H1 (cell line): Measurements from ENCODE around the gene CRTC3. TPM values are rescaled to one million over a fixed set of nuclear protein-coding genes. Genes with fewer than 3 reads are reported as not detected.

Experiments used
- CTCF ChIA-PET: fragments of 300-600 bp; sonication (Branson Sonifier 250); formaldehyde crosslinking; loops from one replicate; lab custom pipeline; 2021; ENCODE audit not compliant: partially characterized antibody; lab: Charles Lee
- POLR2A ChIA-PET: fragments of 300-600 bp; sonication (Branson Sonifier 250); formaldehyde crosslinking; loops from one replicate; lab custom pipeline; 2021; ENCODE audit warnings: inconsistent platforms; ENCODE audit not compliant: partially characterized antibody; lab: Charles Lee
- DNase-seq, 2 experiments: peaks; one replicate each; pipeline versions ENCODE4 v3.0.0 to v3.0.0-alpha.2; 2010 to 2022; ENCODE audit warnings: low spot score in 2 of 2, low read depth in 1 of 2, mixed read lengths in 1 of 2
- FAIRE-seq: peaks from 2 replicates; lab custom pipeline; 2011; peaks lifted over from hg19 to GRCh38; lab: Jason Lieb, UNC
- H2AFZ ChIP-seq: 2 replicates; pipeline ENCODE4 v1.8.1; 2012; ENCODE audit warnings: low read length, inconsistent platforms
- H2AK5ac ChIP-seq: 2 replicates; pipeline ENCODE4 v1.6.1; 2013; ENCODE audit warnings: low read depth, low read length
- H2BK120ac ChIP-seq: replicated peaks from 2 replicates; pipeline ENCODE3; 2013; ENCODE audit warnings: low read depth, low read length, inconsistent platforms
- H2BK12ac ChIP-seq: 2 replicates; pipeline ENCODE4 v1.6.1; 2013; ENCODE audit warnings: low read depth, low read length
- H2BK15ac ChIP-seq: 2 replicates; pipeline ENCODE4 v1.6.1; 2013; ENCODE audit warnings: low read length
- H2BK20ac ChIP-seq: 2 replicates; pipeline ENCODE4 v1.6.1; 2013; ENCODE audit warnings: low read length
- H2BK5ac ChIP-seq: 2 replicates; pipeline ENCODE4 v1.6.1; 2013; ENCODE audit warnings: low read depth, low read length
- H3K14ac ChIP-seq: 2 replicates; pipeline ENCODE4 v1.6.1; 2013; ENCODE audit warnings: inconsistent platforms; ENCODE audit not compliant: insufficient read length
- H3K18ac ChIP-seq: 2 replicates; pipeline ENCODE4 v1.6.1; 2013; ENCODE audit warnings: low read length; ENCODE audit errors: extremely low read depth
- H3K23ac ChIP-seq: 2 replicates; pipeline ENCODE4 v1.6.1; 2013; ENCODE audit warnings: inconsistent platforms; ENCODE audit not compliant: insufficient read length
- H3K23me2 ChIP-seq: 2 replicates; pipeline ENCODE4 v1.6.1; 2013; ENCODE audit warnings: low read depth, low read length
- H3K27ac ChIP-seq: 2 replicates; pipeline ENCODE4 v1.6.1; 2011; ENCODE audit warnings: low read depth, low read length, inconsistent platforms
- H3K27me3 ChIP-seq, 4 experiments: replicated peaks in 1 of 4; 1 replicate in 1 of 4; 2 replicates in 3 of 4; pipeline versions ENCODE4 v1.6.1 to v1.8.1; 2011 to 2013; ENCODE audit warnings: low read length in 3 of 4, mild to moderate bottlenecking in 3 of 4, inconsistent platforms in 2 of 4, mixed read lengths in 2 of 4, moderate library complexity in 1 of 4; ENCODE audit not compliant: control insufficient read depth in 3 of 4, insufficient read depth in 3 of 4; ENCODE audit errors: extremely low read depth in 1 of 4
- H3K36me3 ChIP-seq, 4 experiments: 2 replicates each; pipeline versions ENCODE4 v1.6.1 to v1.8.1; 2011 to 2013; ENCODE audit warnings: mild to moderate bottlenecking in 4 of 4, low read length in 3 of 4, moderate library complexity in 2 of 4, control low read depth in 1 of 4, inconsistent platforms in 1 of 4; ENCODE audit not compliant: insufficient read depth in 4 of 4, control insufficient read depth in 2 of 4
- H3K4ac ChIP-seq: replicated peaks from 2 replicates; pipeline ENCODE3; 2013; ENCODE audit warnings: low read length, low read depth, mixed read lengths, inconsistent platforms; ENCODE audit not compliant: insufficient read length
- H3K4me1 ChIP-seq, 4 experiments: replicated peaks in 1 of 4; 1 replicate in 1 of 4; 2 replicates in 3 of 4; pipeline versions ENCODE4 v1.6.1 to v1.8.1; 2011 to 2013; ENCODE audit warnings: low read length in 3 of 4, inconsistent platforms in 2 of 4, mixed read lengths in 1 of 4; ENCODE audit not compliant: insufficient read depth in 4 of 4, control insufficient read depth in 3 of 4
- H3K4me2 ChIP-seq, 2 experiments: 2 replicates each; pipeline versions ENCODE4 v1.6.1 to v1.8.1; 2011 to 2013; ENCODE audit warnings: low read depth in 2 of 2, low read length in 2 of 2, control low read depth in 1 of 2, inconsistent platforms in 1 of 2, mild to moderate bottlenecking in 1 of 2; ENCODE audit not compliant: insufficient read depth in 1 of 2
- H3K4me3 ChIP-seq, 4 experiments: fragments of 200-600, 300-600 bp in 1 of 4; sonication (generic), shearing (Covaris generic), sonication (Bioruptor Twin) in 1 of 4; 2 replicates each; pipeline versions ENCODE4 v1.5.1 to v1.8.1; 2011 to 2016; ENCODE audit warnings: low read length in 4 of 4, low read depth in 3 of 4, control low read depth in 2 of 4, inconsistent platforms in 2 of 4, mild to moderate bottlenecking in 2 of 4, mixed read lengths in 1 of 4, moderate library complexity in 1 of 4; ENCODE audit not compliant: insufficient read depth in 2 of 4; ENCODE audit errors: extremely low read depth in 1 of 4
- H3K56ac ChIP-seq: replicated peaks from 2 replicates; pipeline ENCODE3; 2013; ENCODE audit warnings: low read depth, mild to moderate bottlenecking, mixed read lengths, low read length, inconsistent platforms; ENCODE audit not compliant: insufficient read length
- H3K79me1 ChIP-seq: 2 replicates; pipeline ENCODE4 v1.6.1; 2013; ENCODE audit warnings: low read depth, low read length, control low read depth
- H3K79me2 ChIP-seq, 2 experiments: 2 replicates each; pipeline versions ENCODE4 v1.6.1 to v1.8.1; 2012 to 2013; ENCODE audit warnings: low read length in 2 of 2, mild to moderate bottlenecking in 2 of 2, inconsistent platforms in 1 of 2; ENCODE audit not compliant: insufficient read depth in 2 of 2, control insufficient read depth in 1 of 2
- H3K9ac ChIP-seq, 4 experiments: replicated peaks in 1 of 4; 1 replicate in 1 of 4; 2 replicates in 3 of 4; pipeline versions ENCODE4 v1.6.1 to v1.8.1; 2011 to 2013; ENCODE audit warnings: low read depth in 3 of 4, low read length in 3 of 4, control low read depth in 2 of 4, mild to moderate bottlenecking in 2 of 4, moderate library complexity in 2 of 4, inconsistent platforms in 1 of 4; ENCODE audit errors: extremely low read depth in 1 of 4
- H3K9me3 ChIP-seq, 2 experiments: 2 replicates each; pipeline versions ENCODE4 v1.6.1 to v1.8.1; 2012 to 2013; ENCODE audit warnings: mild to moderate bottlenecking in 2 of 2, moderate library complexity in 2 of 2, control low read depth in 1 of 2, inconsistent platforms in 1 of 2, low read depth in 1 of 2, low read length in 1 of 2, mixed read lengths in 1 of 2; ENCODE audit not compliant: insufficient read depth in 2 of 2
- H4K20me1 ChIP-seq, 2 experiments: replicated peaks in 1 of 2; 2 replicates each; pipeline versions ENCODE3 to v1.8.1; 2011 to 2013; ENCODE audit warnings: inconsistent platforms in 2 of 2, low read length in 2 of 2, mild to moderate bottlenecking in 1 of 2; ENCODE audit not compliant: insufficient read depth in 2 of 2, control insufficient read depth in 1 of 2
- H4K5ac ChIP-seq: 2 replicates; pipeline ENCODE4 v1.6.1; 2013; ENCODE audit warnings: low read length, low read depth, mixed read lengths, inconsistent platforms; ENCODE audit not compliant: insufficient read length
- H4K8ac ChIP-seq: 2 replicates; pipeline ENCODE4 v1.8.0; 2013; ENCODE audit warnings: mild to moderate bottlenecking, moderate library complexity, low read length, inconsistent platforms; ENCODE audit not compliant: insufficient read depth; ENCODE audit errors: extremely low read depth
- H4K91ac ChIP-seq: replicated peaks from 2 replicates; pipeline ENCODE3; 2013; ENCODE audit warnings: low read length, mixed read lengths, inconsistent platforms; ENCODE audit not compliant: insufficient read length
- SAP30 ChIP-seq: fragments of 300-600 bp; sonication (generic); IDR thresholded peaks from 2 replicates; pipeline ENCODE4 v1.7.1; 2012; ENCODE audit warnings: low read length, moderate library complexity, mild to moderate bottlenecking, inconsistent platforms; ENCODE audit not compliant: insufficient read depth, insufficient replicate concordance
- WGBS, 2 experiments: shearing (Covaris generic) in 1 of 2; methylation state at CpG; one replicate each; pipeline versions ENCODE4 v1.1.6 to v1.1.7; 2013 to 2015; ENCODE audit warnings: low lambda C conversion rate in 2 of 2, mixed read lengths in 2 of 2, inconsistent platforms in 1 of 2, low coverage in 1 of 2, missing lambda C conversion rate in 1 of 2; ENCODE audit not compliant: insufficient replicate concordance in 2 of 2, insufficient coverage in 1 of 2, insufficient read length in 1 of 2; ENCODE audit errors: extremely low coverage in 1 of 2, missing lambda C conversion rate in 1 of 2; 5-methylcytosine and 5-hydroxymethylcytosine counted together
- polyA plus RNA-seq, 7 experiments: library from polyadenylated mRNA; depleted of rRNA in 3 of 7; stranded (reverse) in 5 of 7; unstranded in 2 of 7; fragments of >200 nt in 5 of 7; fragments of 200-250 nt in 2 of 7; gene quantifications; 1 replicate in 5 of 7; 2 replicates in 1 of 7; 4 replicates in 1 of 7; pipeline versions ENCODE4 v1.2.1 to v1.2.3, GENCODE V29; 2011 to 2013; ENCODE audit warnings: missing spikeins in 2 of 7, mixed read lengths in 2 of 7
- total RNA-seq: library from RNA; stranded (reverse); fragmentation: NEBNext Ultra II Directional; extraction: Animal tissue kit (Norgen Biotek cat#: 25700); gene quantifications from 2 replicates; pipeline ENCODE4 v1.2.1, GENCODE V29; 2021

The CRTC3 gene
- total and polyA plus RNA-seq, 2 of the 8 experiments (the other 6 are each of a cell fraction or from before 2014, with no cell fraction given) = 5.0 to 5.3 TPM

GRCh38 chr15:90674476-90674875 is 144.8 kb downstream of the CRTC3 start:
- Histone ChIP-seq H2BK120ac (no peak overlapping the region), H3K4me3 (no peak overlapping the region), H3K27ac (no peak overlapping the region), H3K18ac (no peak overlapping the region), H4K91ac (no peak overlapping the region), H2AFZ (no peak overlapping the region), H3K4ac (no peak overlapping the region), H3K79me1 (no peaks in the 10 kb centered on the region), H2BK5ac (no peak overlapping the region), H3K23ac (no peak overlapping the region), H4K5ac (no peak overlapping the region), H3K56ac (no peak overlapping the region), H3K9ac (no peak overlapping the region), H3K79me2 (no peaks in the 10 kb centered on the region), H3K36me3 (no peaks in the 10 kb centered on the region), H2BK12ac (no peak overlapping the region), H3K9me3 (no peaks in the 10 kb centered on the region), H4K20me1 (no peaks in the 10 kb centered on the region), H2BK15ac (no peak overlapping the region), H3K27me3 (no peaks in the 10 kb centered on the region), H3K4me1 (no peaks in the 10 kb centered on the region), H3K14ac (no peak overlapping the region), H4K8ac (no peak overlapping the region), H3K23me2 (no peaks in the 10 kb centered on the region), H2BK20ac (no peak overlapping the region), H2AK5ac (no peak overlapping the region), H3K4me2 (no peak overlapping the region)
- FAIRE-seq = no peak
- ChIA-PET CTCF (no interaction called here), POLR2A (no interaction called here)
- TF ChIP-seq SAP30 = no peak
- 85% methylated on average over 3 of the region's 3 CpGs; no CpG with 5 or more reads in 1 of the 2 experiments for WGBS, 2 experiments
- DNase-seq = no peak
